Cardiac atrium fibroblast (primary cell): ENCODE measurements around the gene PATL1. TPM values are rescaled to one million over a fixed set of nuclear protein-coding genes. Genes with fewer than 3 reads are reported as not detected.

Experiments used
- total RNA-seq: library from RNA; depleted of rRNA; stranded (reverse); fragments of >200 nt; gene quantifications from 2 replicates; pipeline ENCODE4 v1.2.3, GENCODE V29; 2015

Gene PATL1, protein sequence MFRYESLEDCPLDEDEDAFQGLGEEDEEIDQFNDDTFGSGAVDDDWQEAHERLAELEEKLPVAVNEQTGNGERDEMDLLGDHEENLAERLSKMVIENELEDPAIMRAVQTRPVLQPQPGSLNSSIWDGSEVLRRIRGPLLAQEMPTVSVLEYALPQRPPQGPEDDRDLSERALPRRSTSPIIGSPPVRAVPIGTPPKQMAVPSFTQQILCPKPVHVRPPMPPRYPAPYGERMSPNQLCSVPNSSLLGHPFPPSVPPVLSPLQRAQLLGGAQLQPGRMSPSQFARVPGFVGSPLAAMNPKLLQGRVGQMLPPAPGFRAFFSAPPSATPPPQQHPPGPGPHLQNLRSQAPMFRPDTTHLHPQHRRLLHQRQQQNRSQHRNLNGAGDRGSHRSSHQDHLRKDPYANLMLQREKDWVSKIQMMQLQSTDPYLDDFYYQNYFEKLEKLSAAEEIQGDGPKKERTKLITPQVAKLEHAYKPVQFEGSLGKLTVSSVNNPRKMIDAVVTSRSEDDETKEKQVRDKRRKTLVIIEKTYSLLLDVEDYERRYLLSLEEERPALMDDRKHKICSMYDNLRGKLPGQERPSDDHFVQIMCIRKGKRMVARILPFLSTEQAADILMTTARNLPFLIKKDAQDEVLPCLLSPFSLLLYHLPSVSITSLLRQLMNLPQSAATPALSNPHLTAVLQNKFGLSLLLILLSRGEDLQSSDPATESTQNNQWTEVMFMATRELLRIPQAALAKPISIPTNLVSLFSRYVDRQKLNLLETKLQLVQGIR
- total RNA-seq: 7.9 and 11.2 TPM in 2 replicates

DNA sequence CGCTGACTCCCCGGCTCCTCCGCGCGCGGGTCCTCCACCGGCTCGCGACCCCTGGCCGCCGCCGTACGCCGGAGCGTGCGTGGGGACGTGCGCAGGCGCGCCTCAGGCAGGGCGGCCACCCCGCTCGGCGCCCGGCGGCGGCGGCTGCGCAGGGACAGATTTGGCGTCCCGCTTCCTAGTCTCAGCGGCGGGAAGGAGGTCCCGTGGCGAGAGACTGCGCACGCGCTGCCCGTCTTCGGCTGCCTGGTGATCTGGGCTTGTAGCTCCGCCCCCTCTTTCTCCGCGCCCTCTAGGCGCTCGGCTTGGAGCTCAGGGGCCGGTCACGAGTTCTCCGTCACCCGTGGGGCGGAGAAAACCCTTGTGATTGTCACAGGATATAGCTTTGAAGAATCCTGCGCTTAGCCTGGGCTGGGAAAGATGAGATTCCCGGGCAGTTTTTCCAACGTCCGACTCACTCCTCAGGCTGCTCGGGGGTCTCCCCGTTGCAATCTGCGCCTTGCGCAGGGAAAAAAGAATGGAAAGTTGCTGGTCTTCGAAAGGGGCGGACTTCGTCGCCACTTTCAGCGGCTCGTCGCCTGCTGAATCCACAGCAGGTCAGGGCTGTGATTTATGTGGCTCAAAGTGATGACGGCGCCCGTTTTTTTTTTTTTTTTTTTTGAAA lies at the start of gene PATL1:
PATL1 (minus strand) TSS at position 88 of the 661 bp plus-strand sequence. CDS start 142 bp downstream, outside the sequence.

DNA sequence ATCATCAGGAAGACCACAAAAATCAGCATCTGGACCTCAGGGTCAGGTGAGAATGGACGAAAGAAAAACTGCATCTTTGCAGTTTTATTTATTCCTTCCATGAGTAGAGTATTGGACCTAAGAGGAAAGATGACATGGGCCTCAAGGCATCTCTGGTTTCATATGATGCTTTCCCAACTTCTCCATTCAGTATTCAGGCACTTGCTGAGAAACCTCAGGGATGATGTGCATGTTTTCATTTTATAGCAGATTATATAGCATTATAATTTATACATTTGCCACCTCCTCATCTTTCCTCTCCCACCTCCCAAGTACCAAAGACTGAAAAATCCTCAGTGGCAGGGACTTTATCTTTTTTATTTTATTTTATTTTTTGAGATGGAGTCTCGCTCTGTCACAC lies 44.9 kb upstream of the PATL1 start, which contains the start of gene OR10V1:
OR10V1 (minus strand) TSS at position 101 of the 400 bp plus-strand sequence; CDS start at position 101, 0 bp downstream.

DNA sequence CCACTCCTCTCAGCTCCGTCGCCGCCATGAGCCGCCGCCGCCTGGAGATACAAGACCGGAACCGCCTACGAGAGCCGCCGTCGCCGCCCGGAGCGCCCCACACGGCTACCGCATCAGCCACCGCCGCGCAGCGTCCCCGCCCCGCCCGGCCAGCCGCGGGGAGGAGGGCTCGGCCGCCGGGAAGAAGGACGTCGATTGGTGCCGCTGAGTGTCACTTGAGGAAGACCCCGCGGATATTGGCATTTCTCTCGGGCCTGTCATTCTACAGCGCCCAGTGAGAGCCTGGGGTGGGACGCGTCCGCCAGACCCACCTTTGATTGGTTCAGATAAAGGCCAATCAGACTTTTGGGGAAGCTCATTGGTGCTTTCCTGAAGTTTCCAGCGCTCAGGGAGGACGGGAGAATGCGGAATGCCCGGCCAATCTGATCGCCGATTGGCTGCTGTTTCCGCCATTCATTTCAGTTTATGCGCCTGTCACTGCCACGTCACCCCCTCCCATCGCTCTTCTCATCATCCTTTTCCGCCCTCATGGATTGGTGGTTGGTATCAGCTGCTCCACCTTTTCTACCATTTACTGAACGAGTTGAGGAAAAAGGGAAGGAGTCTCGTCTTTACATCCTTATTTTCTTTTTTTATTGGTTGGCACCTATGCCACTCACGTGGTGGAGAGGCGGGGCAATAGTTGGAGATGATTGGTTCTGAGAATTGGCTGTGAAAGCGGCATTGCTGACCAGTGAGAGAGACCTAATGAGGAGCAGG lies 53.0 kb downstream of the PATL1 start, which contains the start of gene OSBP:
OSBP (minus strand) TSS at position 138 of the 759 bp plus-strand sequence; CDS start at position 28, 110 bp downstream.

Other genes starting within 250 kb of the PATL1 start
- not detected in 2 replicates for gene OR5A2, start 242.6 kb downstream of the PATL1 start, total RNA-seq
- gene OR5A1, start 232.6 kb downstream of the PATL1 start, total RNA-seq: not detected in 2 replicates
- not detected in 2 replicates for gene OR4D6, start 212.1 kb downstream of the PATL1 start, total RNA-seq
- gene OR4D10, start 195.7 kb downstream of the PATL1 start, total RNA-seq: not detected in 2 replicates
- not detected in 2 replicates for gene OR4D11, start 165.5 kb downstream of the PATL1 start, total RNA-seq
- gene OR4D9, start 157.5 kb downstream of the PATL1 start, total RNA-seq: not detected in 2 replicates
- gene OSBP, start 53.3 kb downstream of the PATL1 start, total RNA-seq: 15.3 and 17.2 TPM in 2 replicates
- not detected in 2 replicates for gene OR10V1, start 44.8 kb upstream of the PATL1 start, total RNA-seq
- gene STX3, start 86.3 kb upstream of the PATL1 start, total RNA-seq: 6.0 and 11.2 TPM in 2 replicates
- gene MRPL16, start 141.7 kb upstream of the PATL1 start, total RNA-seq: 29.6 and 36.9 TPM in 2 replicates
- not detected in 2 replicates for gene CBLIF, start 176.5 kb upstream of the PATL1 start, total RNA-seq
- gene TCN1, start 197.4 kb upstream of the PATL1 start, total RNA-seq: 0.65 TPM in 1 of 2 replicates, not detected in the other
- not detected in 2 replicates for gene OOSP3, start 209.7 kb upstream of the PATL1 start, total RNA-seq